SK-N-SH (cell line): ENCODE results near the gene U2SURP. TPM values are rescaled to one million over a fixed set of nuclear protein-coding genes. Genes with fewer than 3 reads are reported as not detected.

Experiments used
- CTCF ChIA-PET: fragments of 300-600, 350-600 bp; formaldehyde crosslinking; extraction: SDS; loops from one replicate; lab custom pipeline; 2021; lab: Yijun Ruan, JAX
- POLR2A ChIA-PET: fragments of 350-600 bp; sonication (Branson Sonifier 250); formaldehyde crosslinking; extraction: SDS; loops from one replicate; lab custom pipeline; 2020; ENCODE audit warnings: antibody characterized with exemption, inconsistent platforms; lab: Yijun Ruan, JAX
- DNase-seq: peaks from one replicate; pipeline ENCODE4 v3.0.0; 2012
- H2AFZ ChIP-seq: fragments of 200-600 bp; sonication (generic); 2 replicates; pipeline ENCODE4 v1.8.1; 2016; ENCODE audit warnings: antibody characterized with exemption, mild to moderate bottlenecking, low read depth
- H3F3A ChIP-seq: fragments of 200-600 bp; sonication (generic); replicated peaks from 2 replicates; pipeline ENCODE3; 2016; ENCODE audit warnings: antibody characterized with exemption, mild to moderate bottlenecking; ENCODE audit not compliant: insufficient read depth
- H3K27ac ChIP-seq, 2 experiments: fragments of 200-500 bp in 1 of 2; fragments of 200-600 bp in 1 of 2; sonication (Bioruptor generic) in 1 of 2; sonication (generic), shearing (Covaris generic) in 1 of 2; 2 replicates each; pipeline versions ENCODE4 v1.5.1 to v1.6.1; 2014 to 2016; ENCODE audit warnings: low read depth in 2 of 2, inconsistent platforms in 1 of 2, low read length in 1 of 2, mild to moderate bottlenecking in 1 of 2, mixed read lengths in 1 of 2
- H3K27me3 ChIP-seq: fragments of 200-600 bp; sonication (generic), shearing (Covaris generic); 2 replicates; pipeline ENCODE4 v1.6.1; 2016; ENCODE audit warnings: mixed run types; ENCODE audit not compliant: insufficient read depth
- H3K36me3 ChIP-seq, 2 experiments: fragments of 200-500 bp in 1 of 2; fragments of 200-600 bp in 1 of 2; sonication (Bioruptor generic) in 1 of 2; sonication (generic) in 1 of 2; replicated peaks in 1 of 2; 2 replicates each; pipeline versions ENCODE3 to v1.5.1; 2014 to 2016; ENCODE audit warnings: low read length in 1 of 2, mild to moderate bottlenecking in 1 of 2; ENCODE audit not compliant: insufficient read depth in 2 of 2, control insufficient read depth in 1 of 2
- H3K4me1 ChIP-seq, 2 experiments: fragments of 200-500 bp in 1 of 2; fragments of 200-600 bp in 1 of 2; sonication (Bioruptor generic) in 1 of 2; sonication (generic), shearing (Covaris generic) in 1 of 2; 2 replicates each; pipeline versions ENCODE4 v1.5.1 to v1.6.1; 2014 to 2016; ENCODE audit warnings: low read depth in 1 of 2, low read length in 1 of 2, mixed run types in 1 of 2; ENCODE audit not compliant: insufficient read depth in 2 of 2, control insufficient read depth in 1 of 2
- H3K4me2 ChIP-seq: fragments of 200-600 bp; sonication (generic), shearing (Covaris generic); 2 replicates; pipeline ENCODE4 v1.6.1; 2017; ENCODE audit warnings: mixed run types
- H3K4me3 ChIP-seq, 2 experiments: fragments of 200-500 bp in 1 of 2; fragments of 200-600 bp in 1 of 2; sonication (Bioruptor generic) in 1 of 2; sonication (generic), shearing (Covaris generic) in 1 of 2; 2 replicates each; pipeline versions ENCODE4 v1.5.1 to v1.8.1; 2014 to 2016; ENCODE audit warnings: low read depth in 2 of 2, inconsistent platforms in 1 of 2, low read length in 1 of 2, mild to moderate bottlenecking in 1 of 2, mixed read lengths in 1 of 2, moderate library complexity in 1 of 2
- H3K79me2 ChIP-seq: fragments of 200-600 bp; sonication (generic); 2 replicates; pipeline ENCODE4 v1.8.1; 2017; ENCODE audit warnings: mild to moderate bottlenecking; ENCODE audit not compliant: insufficient read depth
- H3K9ac ChIP-seq: fragments of 200-600 bp; sonication (generic); 2 replicates; pipeline ENCODE4 v1.6.1; 2017; ENCODE audit warnings: mixed run types
- H3K9me2 ChIP-seq: fragments of 200-600 bp; sonication (generic); 2 replicates; pipeline ENCODE4 v1.6.1; 2017; ENCODE audit warnings: mixed run types
- H3K9me3 ChIP-seq: fragments of 200-600 bp; sonication (generic); 2 replicates; pipeline ENCODE4 v1.6.1; 2017; ENCODE audit warnings: mixed run types, mild to moderate bottlenecking, moderate library complexity
- H4K20me1 ChIP-seq: fragments of 200-600 bp; sonication (generic); 2 replicates; pipeline ENCODE4 v1.6.1; 2017; ENCODE audit warnings: mild to moderate bottlenecking, mixed run types; ENCODE audit not compliant: insufficient read depth
- CHD2 ChIP-seq: fragments of 150-350 bp; IDR thresholded peaks from 2 replicates; pipeline ENCODE4 v1.6.1; 2018; ENCODE audit warnings: low read length; ENCODE audit not compliant: partially characterized antibody
- ELF1 ChIP-seq: IDR thresholded peaks from 2 replicates; pipeline ENCODE4 v1.4.0; 2012
- EZH2phosphoT487 ChIP-seq: fragments of 200-600 bp; sonication (generic); IDR thresholded peaks from 2 replicates; pipeline ENCODE4 v1.6.1; 2017; ENCODE audit warnings: low read depth, mixed run types, mild to moderate bottlenecking, antibody characterized with exemption, moderate library complexity, borderline replicate concordance
- FOSL2 ChIP-seq: IDR thresholded peaks from 2 replicates; pipeline ENCODE4 v1.4.0; 2012; ENCODE audit warnings: low read depth, mild to moderate bottlenecking, moderate library complexity, borderline replicate concordance
- FOXJ3 ChIP-seq: sonication (generic); formaldehyde crosslinking; IDR thresholded peaks from 2 replicates; pipeline ENCODE4 v1.5.1; 2020; ENCODE audit warnings: mild to moderate bottlenecking, missing genetic modification reagents
- FOXM1 ChIP-seq: IDR thresholded peaks from 2 replicates; pipeline ENCODE4 v1.4.0; 2012; ENCODE audit warnings: low read depth, mild to moderate bottlenecking
- GABPA ChIP-seq: IDR thresholded peaks from 2 replicates; pipeline ENCODE4 v1.4.0; 2012; ENCODE audit warnings: low read depth, mild to moderate bottlenecking
- GATA2 ChIP-seq: sonication (generic); formaldehyde crosslinking; IDR thresholded peaks from 2 replicates; pipeline ENCODE4 v1.5.0; 2020; ENCODE audit warnings: mild to moderate bottlenecking, missing genetic modification reagents
- JUND ChIP-seq: IDR thresholded peaks from 2 replicates; pipeline ENCODE4 v1.4.0; 2012
- MEF2A ChIP-seq: IDR thresholded peaks from 2 replicates; pipeline ENCODE4 v1.4.0; 2012; ENCODE audit warnings: low read depth, borderline replicate concordance
- MXI1 ChIP-seq: IDR thresholded peaks from 2 replicates; pipeline ENCODE4 v1.6.1; 2012; ENCODE audit warnings: mild to moderate bottlenecking, low read depth, low read length, improper control_type of control experiment
- NFIC ChIP-seq: IDR thresholded peaks from 2 replicates; pipeline ENCODE4 v1.4.0; 2012; ENCODE audit warnings: borderline replicate concordance
- NRF1 ChIP-seq: IDR thresholded peaks from 2 replicates; pipeline ENCODE4 v1.6.1; 2012; ENCODE audit warnings: low read depth, mild to moderate bottlenecking, low read length
- POLR2AphosphoS5 ChIP-seq: IDR thresholded peaks from 2 replicates; pipeline ENCODE4 v1.6.1; 2012; ENCODE audit warnings: low read depth, low read length
- RAD21 ChIP-seq: IDR thresholded peaks from 2 replicates; pipeline ENCODE4 v1.6.1; 2012; ENCODE audit warnings: mild to moderate bottlenecking, low read length
- REST ChIP-seq: IDR thresholded peaks from 2 replicates; pipeline ENCODE4 v1.6.1; 2012; ENCODE audit warnings: mild to moderate bottlenecking, low read depth, low read length, moderate library complexity
- RXRA ChIP-seq: IDR thresholded peaks from 2 replicates; pipeline ENCODE4 v1.4.0; 2012; ENCODE audit warnings: low read depth, mild to moderate bottlenecking, borderline replicate concordance
- SIN3A ChIP-seq: IDR thresholded peaks from 2 replicates; pipeline ENCODE4 v1.6.1; 2012; ENCODE audit warnings: low read depth, mild to moderate bottlenecking, low read length, moderate library complexity, borderline replicate concordance
- TAF1 ChIP-seq: IDR thresholded peaks from 2 replicates; pipeline ENCODE4 v1.6.1; 2012; ENCODE audit warnings: low read depth, mild to moderate bottlenecking, low read length, moderate library complexity, borderline replicate concordance
- TCF12 ChIP-seq: IDR thresholded peaks from 2 replicates; pipeline ENCODE4 v1.4.0; 2012
- TEAD4 ChIP-seq: IDR thresholded peaks from 2 replicates; pipeline ENCODE4 v1.4.0; 2012; ENCODE audit warnings: mild to moderate bottlenecking, borderline replicate concordance; ENCODE audit not compliant: insufficient read depth
- WGBS: methylation state at CpG from one replicate; pipeline ENCODE4 v1.1.6; 2017; ENCODE audit warnings: low lambda C conversion rate; 5-methylcytosine and 5-hydroxymethylcytosine counted together
- polyA plus RNA-seq, 3 experiments: library from polyadenylated mRNA; depleted of rRNA; stranded (reverse); fragments of >200 nt; gene quantifications; 2 replicates each; pipeline ENCODE4 v1.2.3, GENCODE V29; 2012
- TF ChIP-seq, protein P1 (sequence below): IDR thresholded peaks from 2 replicates; pipeline ENCODE4 v1.4.0; 2012; ENCODE audit warnings: low read depth
- TF ChIP-seq, protein P2 (sequence below): IDR thresholded peaks from 2 replicates; pipeline ENCODE4; 2012
- TF ChIP-seq, protein P3 (sequence below): IDR thresholded peaks from 2 replicates; pipeline ENCODE4 v1.4.0; 2012; ENCODE audit warnings: low read depth, borderline replicate concordance

U2SURP gene
- polyA plus RNA-seq, 1 of the 3 experiments (the other 2 are of a cell fraction) = 10.9 TPM

GRCh38 chr3:143092191-143092590, 90.8 kb downstream of the U2SURP start:
- Histone ChIP-seq H3K36me3 (no peaks in the 10 kb centered on the region), H3K9me3 (no peaks in the 10 kb centered on the region), H2AFZ (no peak overlapping the region), H4K20me1 (no peaks in the 10 kb centered on the region), H3F3A (no peaks in the 10 kb centered on the region), H3K79me2 (no peaks in the 10 kb centered on the region), H3K27ac (no peak overlapping the region), H3K4me2 (no peak overlapping the region), H3K27me3 (no peaks in the 10 kb centered on the region; the same call in 1 of the 2 replicates), H3K9me2 (no peaks in the 10 kb centered on the region), H3K4me1 (peaks cover 0 to 10% of the 10 kb centered on the region in 2 experiments; a peak in 2 of 4 replicates), H3K9ac (no peak overlapping the region), H3K4me3 (no peak overlapping the region)
- TF ChIP-seq FOSL2 = no peak
- no peak for TF ChIP-seq POLR2AphosphoS5
- no peak for TF ChIP-seq FOXJ3 (CRISPR knock-in tag)
- TF ChIP-seq JUND = no peak
- TF ChIP-seq TCF12 = no peak
- TF ChIP-seq RAD21 = no peak
- no peak for TF ChIP-seq REST
- TF ChIP-seq EZH2phosphoT487 = no peak
- TF ChIP-seq GABPA = no peak
- no peak for TF ChIP-seq SIN3A
- no peak for TF ChIP-seq NRF1
- TF ChIP-seq GATA2 (CRISPR knock-in tag) = no peak
- no peak for TF ChIP-seq RXRA
- TF ChIP-seq TAF1 = no peak
- no peak for TF ChIP-seq MEF2A
- POLR2A ChIA-PET = no interaction called here
- 27% methylated on average over 1 of the region's 1 CpG for WGBS
- no peak for DNase-seq
- CTCF ChIA-PET = interaction anchor here (2.0 kb wide), 1 partner anchor 52 kb away, joined by 5 read pairs; no protein-coding TSS in a partner anchor

- Histone ChIP-seq H3K36me3 (no peaks in the 10 kb centered on the region), H3K9me3 (no peaks in the 10 kb centered on the region), H3K4me3 (no peak overlapping the region), H3K27me3 (no peaks in the 10 kb centered on the region; the same call in 1 of the 2 replicates), H3K79me2 (no peaks in the 10 kb centered on the region), H4K20me1 (no peaks in the 10 kb centered on the region), H3K9ac (no peak overlapping the region), H3F3A (no peaks in the 10 kb centered on the region), H3K4me2 (no peak overlapping the region), H3K27ac (no peak overlapping the region), H2AFZ (no peak overlapping the region), H3K4me1 (peaks cover 0 to 5% of the 10 kb centered on the region in 2 experiments; a peak in 1 of 4 replicates), H3K9me2 (no peaks in the 10 kb centered on the region)
- CTCF ChIA-PET = no interaction called here
- WGBS = 30% methylated on average over 2 of the region's 2 CpGs
- POLR2A ChIA-PET = no interaction called here
- DNase-seq = no peak
- TF ChIP-seq CHD2 (no peak), EZH2phosphoT487 (no peak), FOXM1 (no peak), ELF1 (no peak), MXI1 (no peak), NRF1 (no peak), GATA2 (CRISPR knock-in tag) (no peak), SIN3A (no peak), TEAD4 (no peak), NFIC (no peak), RAD21 (no peak)
- TF ChIP-seq, protein P1, sequence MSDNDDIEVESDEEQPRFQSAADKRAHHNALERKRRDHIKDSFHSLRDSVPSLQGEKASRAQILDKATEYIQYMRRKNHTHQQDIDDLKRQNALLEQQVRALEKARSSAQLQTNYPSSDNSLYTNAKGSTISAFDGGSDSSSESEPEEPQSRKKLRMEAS = no peak
- TF ChIP-seq, protein P2, sequence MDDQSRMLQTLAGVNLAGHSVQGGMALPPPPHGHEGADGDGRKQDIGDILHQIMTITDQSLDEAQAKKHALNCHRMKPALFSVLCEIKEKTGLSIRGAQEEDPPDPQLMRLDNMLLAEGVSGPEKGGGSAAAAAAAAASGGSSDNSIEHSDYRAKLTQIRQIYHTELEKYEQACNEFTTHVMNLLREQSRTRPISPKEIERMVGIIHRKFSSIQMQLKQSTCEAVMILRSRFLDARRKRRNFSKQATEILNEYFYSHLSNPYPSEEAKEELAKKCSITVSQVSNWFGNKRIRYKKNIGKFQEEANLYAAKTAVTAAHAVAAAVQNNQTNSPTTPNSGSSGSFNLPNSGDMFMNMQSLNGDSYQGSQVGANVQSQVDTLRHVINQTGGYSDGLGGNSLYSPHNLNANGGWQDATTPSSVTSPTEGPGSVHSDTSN = no peak
- TF ChIP-seq, protein P3, sequence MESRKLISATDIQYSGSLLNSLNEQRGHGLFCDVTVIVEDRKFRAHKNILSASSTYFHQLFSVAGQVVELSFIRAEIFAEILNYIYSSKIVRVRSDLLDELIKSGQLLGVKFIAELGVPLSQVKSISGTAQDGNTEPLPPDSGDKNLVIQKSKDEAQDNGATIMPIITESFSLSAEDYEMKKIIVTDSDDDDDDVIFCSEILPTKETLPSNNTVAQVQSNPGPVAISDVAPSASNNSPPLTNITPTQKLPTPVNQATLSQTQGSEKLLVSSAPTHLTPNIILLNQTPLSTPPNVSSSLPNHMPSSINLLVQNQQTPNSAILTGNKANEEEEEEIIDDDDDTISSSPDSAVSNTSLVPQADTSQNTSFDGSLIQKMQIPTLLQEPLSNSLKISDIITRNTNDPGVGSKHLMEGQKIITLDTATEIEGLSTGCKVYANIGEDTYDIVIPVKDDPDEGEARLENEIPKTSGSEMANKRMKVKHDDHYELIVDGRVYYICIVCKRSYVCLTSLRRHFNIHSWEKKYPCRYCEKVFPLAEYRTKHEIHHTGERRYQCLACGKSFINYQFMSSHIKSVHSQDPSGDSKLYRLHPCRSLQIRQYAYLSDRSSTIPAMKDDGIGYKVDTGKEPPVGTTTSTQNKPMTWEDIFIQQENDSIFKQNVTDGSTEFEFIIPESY = no peak
Measured at GRCh38 chr3:143095813-143096212, 94.4 kb downstream of the U2SURP start.
